ENCODE data around the gene CELSR1.

Gene CELSR1

DNA sequence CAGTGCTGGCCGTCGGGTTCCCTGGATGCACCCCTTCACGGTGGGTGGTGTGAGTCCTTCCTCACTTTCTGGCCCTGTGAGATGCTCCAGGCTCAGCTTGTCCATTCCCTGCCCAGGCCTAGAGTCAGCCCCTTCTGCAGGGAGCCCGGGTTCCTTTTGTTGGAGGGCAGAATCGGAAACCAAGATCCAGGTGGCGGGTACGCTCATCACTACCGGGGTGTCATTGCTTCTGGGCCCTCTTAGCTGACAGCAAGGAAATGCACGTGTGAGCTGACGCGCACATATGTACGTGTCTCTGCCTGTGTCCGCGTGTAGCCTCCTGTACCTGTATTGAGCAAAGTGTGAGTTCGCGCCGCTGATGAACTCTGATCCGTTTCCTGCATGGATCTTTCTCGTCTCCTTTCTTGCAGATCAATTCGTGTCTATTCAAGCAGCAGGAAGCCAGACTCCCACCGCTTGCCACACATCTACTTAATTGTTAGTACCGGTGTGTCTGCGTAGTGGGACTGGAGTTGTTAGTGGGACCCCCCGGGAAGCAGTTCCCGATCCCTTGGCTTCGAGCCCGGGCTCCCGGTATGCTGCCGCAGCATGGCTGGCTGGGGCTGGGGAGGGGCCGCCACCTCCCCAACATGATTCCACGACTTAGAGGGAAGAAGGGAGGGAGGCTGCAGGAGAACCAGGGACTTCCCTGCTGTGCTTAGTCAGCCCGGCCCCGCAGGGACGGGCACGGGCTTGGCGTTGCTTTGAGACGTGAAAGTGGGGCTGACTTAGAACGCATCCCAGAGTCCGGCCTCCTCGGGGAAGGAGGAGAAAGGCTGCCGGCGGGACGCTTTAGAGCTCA is 46.9 kb upstream of the CELSR1 start:
- DNase-seq (ENCODE audit: low read depth), result no peak
- TF ChIP-seq, protein P1, sequence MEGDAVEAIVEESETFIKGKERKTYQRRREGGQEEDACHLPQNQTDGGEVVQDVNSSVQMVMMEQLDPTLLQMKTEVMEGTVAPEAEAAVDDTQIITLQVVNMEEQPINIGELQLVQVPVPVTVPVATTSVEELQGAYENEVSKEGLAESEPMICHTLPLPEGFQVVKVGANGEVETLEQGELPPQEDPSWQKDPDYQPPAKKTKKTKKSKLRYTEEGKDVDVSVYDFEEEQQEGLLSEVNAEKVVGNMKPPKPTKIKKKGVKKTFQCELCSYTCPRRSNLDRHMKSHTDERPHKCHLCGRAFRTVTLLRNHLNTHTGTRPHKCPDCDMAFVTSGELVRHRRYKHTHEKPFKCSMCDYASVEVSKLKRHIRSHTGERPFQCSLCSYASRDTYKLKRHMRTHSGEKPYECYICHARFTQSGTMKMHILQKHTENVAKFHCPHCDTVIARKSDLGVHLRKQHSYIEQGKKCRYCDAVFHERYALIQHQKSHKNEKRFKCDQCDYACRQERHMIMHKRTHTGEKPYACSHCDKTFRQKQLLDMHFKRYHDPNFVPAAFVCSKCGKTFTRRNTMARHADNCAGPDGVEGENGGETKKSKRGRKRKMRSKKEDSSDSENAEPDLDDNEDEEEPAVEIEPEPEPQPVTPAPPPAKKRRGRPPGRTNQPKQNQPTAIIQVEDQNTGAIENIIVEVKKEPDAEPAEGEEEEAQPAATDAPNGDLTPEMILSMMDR (IDR thresholded peaks at IDR 0.05; ENCODE audit: low read depth, low read length, missing control alignments), result no peak
- in situ Hi-C loops (cut with HindIII; ENCODE audit: low sequenced_read_pairs), result no loop called here
- H3K4me3 ChIP-seq (ENCODE audit: low read depth, low read length), result peak overlapping the region; percentile 2

DNA sequence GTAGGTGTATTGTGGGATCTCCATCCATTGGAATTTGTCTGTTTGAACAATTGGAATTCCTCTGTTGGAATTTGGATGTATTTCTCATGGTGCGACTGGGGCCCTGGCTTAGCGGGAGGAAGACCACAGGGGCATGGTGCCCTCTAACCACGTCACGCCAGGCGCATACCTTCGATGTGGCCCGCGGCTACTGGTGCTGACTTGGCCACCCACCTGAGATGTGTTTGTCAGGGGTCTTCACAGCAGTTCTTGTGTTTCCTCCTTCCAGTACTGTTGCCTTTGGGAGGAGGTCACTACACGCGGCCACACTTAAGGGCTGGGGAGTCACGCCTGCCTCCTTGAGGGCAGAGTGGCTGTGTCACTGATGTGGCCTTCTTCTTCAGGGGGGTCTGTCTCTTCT is 46.2 kb upstream of the CELSR1 start:
- no peak overlapping the region for H3K4me3 ChIP-seq (ENCODE audit: low read depth, low read length)
- in situ Hi-C loops (cut with HindIII; ENCODE audit: low sequenced_read_pairs), result no loop called here
- no peak for DNase-seq (ENCODE audit: low read depth)
- TF ChIP-seq, protein P1 (IDR thresholded peaks at IDR 0.05; ENCODE audit: low read depth, low read length, missing control alignments), result no peak

DNA sequence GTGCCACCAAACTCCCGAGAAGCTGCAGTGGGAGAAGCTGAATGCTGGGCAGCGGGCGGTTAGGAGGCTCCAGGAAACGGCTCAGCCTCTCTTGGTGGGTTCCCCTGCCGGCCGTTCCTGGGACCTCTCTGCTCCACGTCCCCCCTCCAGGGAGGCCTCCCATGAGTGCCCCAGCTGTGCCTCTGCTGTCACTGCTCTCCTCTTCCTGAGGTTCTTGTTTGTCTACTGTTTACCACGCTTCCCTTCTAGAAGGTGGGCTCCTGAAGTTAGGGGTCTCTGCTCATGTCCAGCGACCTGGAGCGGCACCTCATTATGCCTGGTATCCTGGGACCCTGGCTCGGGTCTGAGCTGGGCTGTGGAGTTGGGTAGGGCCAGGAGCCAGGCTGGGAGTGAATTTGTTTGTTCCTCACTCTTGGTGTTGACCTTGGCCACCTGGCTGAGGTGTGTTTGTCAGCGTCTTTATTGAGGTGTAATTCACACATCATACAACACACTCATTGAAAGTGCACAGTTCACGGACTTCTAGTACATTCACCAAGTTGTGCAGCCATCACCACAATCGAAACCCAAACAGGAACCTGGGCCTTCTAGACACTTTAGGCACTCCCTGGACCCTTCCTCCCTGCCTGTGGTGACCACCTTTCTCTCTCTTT is 45.0 kb upstream of the CELSR1 start:
- no peak for DNase-seq (ENCODE audit: low read depth)
- TF ChIP-seq, protein P1 (IDR thresholded peaks at IDR 0.05; ENCODE audit: low read depth, low read length, missing control alignments), result no peak
- no peak overlapping the region for H3K4me3 ChIP-seq (ENCODE audit: low read depth, low read length)
- in situ Hi-C loops (cut with HindIII; ENCODE audit: low sequenced_read_pairs), result no loop called here

DNA sequence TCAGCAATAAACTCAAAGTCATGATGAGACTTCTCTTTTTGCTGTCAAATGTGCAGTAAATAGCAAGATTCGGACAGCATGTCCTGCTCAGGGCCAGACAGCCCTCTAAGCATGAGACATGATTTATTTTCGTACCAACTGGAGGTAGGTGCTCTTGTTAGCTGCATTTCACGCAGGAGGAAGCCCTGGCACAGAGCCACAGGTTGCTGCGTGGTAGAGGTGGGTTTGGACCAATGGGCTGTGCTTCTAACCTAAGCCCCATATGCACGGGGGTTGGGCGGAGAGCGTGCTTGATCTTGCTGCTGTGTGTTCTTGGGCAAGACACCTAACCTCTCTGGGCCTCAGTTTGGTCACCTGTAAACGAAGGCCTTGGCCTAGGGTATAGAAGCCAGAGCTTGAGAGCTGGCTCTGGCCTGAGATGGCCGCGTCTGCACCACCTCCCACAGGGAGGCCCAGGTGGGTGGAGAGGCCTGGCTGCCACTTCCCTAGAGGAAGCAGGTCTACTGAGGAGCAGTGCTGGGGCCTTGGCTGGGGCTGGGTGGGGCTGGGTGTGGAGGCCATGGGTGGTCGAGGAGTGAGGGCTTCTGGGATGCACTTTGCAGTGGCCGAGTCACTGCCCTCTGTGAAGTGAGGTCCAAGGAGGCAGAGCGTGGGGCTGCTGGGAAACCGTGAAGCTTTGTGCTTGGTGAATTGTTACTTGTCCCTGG is 44.3 kb upstream of the CELSR1 start:
- DNase-seq (ENCODE audit: low read depth), result no peak
- in situ Hi-C loops (cut with HindIII; ENCODE audit: low sequenced_read_pairs), result no loop called here
- no peak overlapping the region for H3K4me3 ChIP-seq (ENCODE audit: low read depth, low read length)
- TF ChIP-seq, protein P1 (IDR thresholded peaks at IDR 0.05; ENCODE audit: low read depth, low read length, missing control alignments), result no peak

DNA sequence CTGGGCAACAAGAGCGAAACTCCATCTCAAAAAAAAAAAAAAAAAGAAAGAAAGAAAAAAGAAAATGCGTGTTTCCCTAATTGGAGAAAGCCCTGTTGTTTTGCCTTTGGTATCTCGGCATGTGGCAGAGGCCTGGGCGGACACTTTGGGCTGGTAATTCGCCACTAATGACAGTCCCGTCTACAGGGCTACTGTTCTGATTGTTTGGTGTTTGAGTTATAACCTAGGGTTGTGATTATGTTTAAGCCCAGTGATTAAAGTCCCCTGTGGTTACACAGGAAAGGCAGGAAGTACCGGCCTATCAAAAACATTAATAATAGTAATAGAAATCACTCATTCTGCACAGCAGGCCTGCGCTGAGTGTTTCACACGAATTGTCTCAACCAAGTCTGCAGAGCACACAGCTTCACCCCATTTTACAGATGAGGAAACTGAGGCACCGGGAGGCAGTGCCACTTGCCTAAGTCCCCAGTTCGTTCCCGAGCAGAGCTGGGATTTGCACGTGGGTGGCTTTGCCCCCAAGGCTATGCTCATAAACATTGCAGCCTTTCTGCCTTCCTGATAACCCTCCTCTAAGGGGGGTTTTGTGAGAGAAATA is 43.6 kb upstream of the CELSR1 start:
- no peak for DNase-seq (ENCODE audit: low read depth)
- H3K4me3 ChIP-seq (ENCODE audit: low read depth, low read length), result no peak overlapping the region
- TF ChIP-seq, protein P1 (IDR thresholded peaks at IDR 0.05; ENCODE audit: low read depth, low read length, missing control alignments), result no peak
- in situ Hi-C loops (cut with HindIII; ENCODE audit: low sequenced_read_pairs), result no loop called here

DNA sequence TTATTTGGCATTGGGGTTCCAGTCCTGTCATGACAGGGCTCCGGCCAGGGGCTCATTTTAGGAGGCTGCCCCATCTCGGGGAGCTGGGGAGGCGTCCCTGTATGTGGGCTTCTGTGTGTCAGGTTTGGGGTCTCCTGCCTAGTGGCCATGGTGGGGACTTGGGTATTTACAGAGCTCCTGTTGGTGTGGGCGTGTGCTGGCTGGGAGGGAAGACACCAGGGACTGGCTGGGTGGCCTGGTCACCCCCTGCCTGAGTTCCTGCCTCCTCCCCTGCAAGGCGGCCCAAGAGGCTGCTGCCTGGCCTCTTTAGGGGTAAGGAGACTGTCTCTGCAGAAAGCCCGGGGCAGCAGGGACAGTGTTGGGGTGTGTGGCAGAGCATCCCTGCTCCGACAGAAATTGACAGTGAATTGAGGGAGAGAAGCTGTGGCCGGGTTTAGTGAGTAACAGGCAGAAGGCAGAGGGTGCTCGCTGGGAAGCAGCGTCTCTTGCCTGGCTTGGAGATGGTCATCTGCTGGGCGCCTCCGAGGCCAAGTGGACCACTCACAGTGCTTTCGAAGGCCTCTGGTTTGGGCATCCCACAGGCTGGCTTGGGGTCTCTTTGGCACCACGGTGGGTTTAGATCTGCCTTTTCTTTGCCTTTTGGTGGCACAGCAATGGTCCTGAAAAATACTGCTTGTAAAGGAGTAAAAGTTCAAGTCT is 42.5 kb upstream of the CELSR1 start:
- in situ Hi-C loops (cut with HindIII; ENCODE audit: low sequenced_read_pairs), result no loop called here

More for the DNA sequence above, 42.5 kb upstream of the CELSR1 start:
- TF ChIP-seq, protein P1 (IDR thresholded peaks at IDR 0.05; ENCODE audit: low read depth, low read length, missing control alignments), result no peak
- DNase-seq (ENCODE audit: low read depth), result no peak
- H3K4me3 ChIP-seq (ENCODE audit: low read depth, low read length), result no peak overlapping the region
